ENCODE results near the gene SCARF1.

- TF ChIP-seq CTCF (IDR thresholded peaks at IDR 0.05; ENCODE audit: low read length) (no peak), EZH2 (IDR thresholded peaks at IDR 0.05; ENCODE audit: borderline replicate concordance, low read length) (no peak)
Observed at GRCh38 chr17:1616101-1616500, 29.4 kb downstream of the SCARF1 start.
